Fibroblast of upper back skin (primary cell): Measurements from ENCODE around the gene KIR3DL3.
"Not testable (repeated sequence)": the region's sequence is repeated elsewhere in the genome, so short reads cannot be mapped to it uniquely, and the experiment has no call there.

Source experiments
- DNase-seq: peaks from one replicate; pipeline ENCODE4 v3.0.0-alpha.2; 2013

Gene KIR3DL3

DNA sequence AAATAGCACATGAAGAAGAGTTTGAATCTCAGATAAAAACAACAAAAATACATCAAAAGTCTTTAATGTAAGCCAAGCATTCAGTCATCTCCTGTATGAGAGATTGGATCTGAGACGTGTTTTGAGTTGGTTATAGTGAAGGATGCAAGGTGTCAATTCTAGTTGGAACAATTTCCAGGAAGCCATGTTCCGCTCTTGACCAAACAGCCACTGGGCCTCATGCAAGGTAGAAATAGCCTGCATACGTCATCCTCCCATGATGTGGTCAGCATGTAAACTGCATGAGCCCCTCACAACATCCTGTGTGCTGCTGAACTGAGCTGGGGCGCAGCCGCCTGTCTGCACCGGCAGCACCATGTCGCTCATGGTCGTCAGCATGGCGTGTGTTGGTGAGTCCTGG, at the start of gene KIR3DL3:
Gene KIR3DL3, plus strand, starts transcription at position 301 of the 400 bp plus-strand sequence. Its CDS starts 55 bp downstream, at position 356.
- DNase-seq = no peak

GRCh38 chr19:54676210-54676834, 47.9 kb upstream of the KIR3DL3 start:
- peak; percentile 18 for DNase-seq

DNA sequence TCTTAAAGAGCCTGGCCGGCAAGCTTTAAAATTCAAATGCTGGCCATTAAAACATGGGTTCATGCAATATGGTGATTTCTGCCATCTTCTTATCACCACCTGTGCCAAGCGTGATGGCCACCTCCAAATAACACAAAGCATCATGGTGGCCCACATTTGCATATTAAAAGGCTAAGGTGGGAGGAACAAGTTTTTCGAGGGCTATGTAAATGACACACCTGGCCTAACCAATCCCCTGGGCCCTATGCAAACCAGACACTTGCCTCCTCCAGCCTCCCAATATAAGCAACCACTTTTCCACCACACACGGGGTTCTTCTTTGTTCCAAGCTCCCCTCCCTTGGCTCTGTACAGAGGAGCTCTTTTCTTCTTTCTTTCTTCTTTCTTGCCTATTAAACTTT, 47.0 kb upstream of the KIR3DL3 start:
- DNase-seq = no peak

- not testable (repeated sequence) for DNase-seq
These were observed 42.6 kb upstream of the KIR3DL3 start for GRCh38 chr19:54681596-54681995.

- no peak for DNase-seq
These were observed 41.9 kb upstream of the KIR3DL3 start for GRCh38 chr19:54682306-54682856.

- DNase-seq = no peak
These were observed 39.7 kb upstream of the KIR3DL3 start for GRCh38 chr19:54684527-54684926.

GRCh38 chr19:54691582-54692297, 32.5 kb upstream of the KIR3DL3 start:
- no peak for DNase-seq

- DNase-seq = no peak
These were observed 32.0 kb upstream of the KIR3DL3 start for GRCh38 chr19:54692298-54692615.

DNA sequence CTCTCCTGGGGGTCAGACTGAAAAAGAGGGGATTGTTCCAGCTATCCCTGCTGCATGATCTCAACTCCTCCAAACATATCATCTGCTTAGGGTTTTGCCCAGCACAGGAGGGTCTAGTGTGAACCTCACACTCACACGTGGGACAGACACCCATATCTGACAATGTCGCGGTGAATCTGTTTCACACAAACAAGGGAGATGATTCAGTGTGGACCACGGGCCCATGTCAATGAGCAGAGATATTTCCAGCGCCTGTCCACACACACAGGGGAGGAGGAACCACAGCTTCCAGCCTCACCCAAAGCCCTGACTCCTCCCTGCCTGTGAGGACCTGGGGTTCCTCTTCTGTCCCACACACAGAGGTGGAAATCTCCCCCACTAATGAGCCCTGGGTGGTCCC, 29.6 kb upstream of the KIR3DL3 start:
- DNase-seq = no peak

GRCh38 chr19:54696117-54696548, 28.1 kb upstream of the KIR3DL3 start:
- no peak for DNase-seq

DNA sequence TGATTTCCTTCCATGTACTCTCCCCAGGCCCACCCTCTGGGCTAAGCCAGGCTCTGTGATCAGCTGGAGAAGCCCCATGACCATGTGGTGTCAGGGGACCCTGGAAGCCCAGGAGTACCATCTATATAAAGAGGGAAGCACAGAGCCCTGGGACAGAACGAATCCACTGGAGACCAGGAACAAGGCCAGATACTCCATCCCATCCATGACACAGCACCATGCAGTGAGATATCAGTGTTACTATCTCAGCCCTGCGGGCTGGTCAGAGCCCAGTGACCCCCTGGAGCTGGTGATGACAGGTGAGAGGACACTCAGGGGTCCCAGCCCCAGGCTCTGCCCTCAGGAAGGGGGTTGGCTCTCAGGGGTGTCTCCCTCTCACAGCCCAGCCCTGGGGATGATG, 27.5 kb upstream of the KIR3DL3 start:
- no peak for DNase-seq

DNA sequence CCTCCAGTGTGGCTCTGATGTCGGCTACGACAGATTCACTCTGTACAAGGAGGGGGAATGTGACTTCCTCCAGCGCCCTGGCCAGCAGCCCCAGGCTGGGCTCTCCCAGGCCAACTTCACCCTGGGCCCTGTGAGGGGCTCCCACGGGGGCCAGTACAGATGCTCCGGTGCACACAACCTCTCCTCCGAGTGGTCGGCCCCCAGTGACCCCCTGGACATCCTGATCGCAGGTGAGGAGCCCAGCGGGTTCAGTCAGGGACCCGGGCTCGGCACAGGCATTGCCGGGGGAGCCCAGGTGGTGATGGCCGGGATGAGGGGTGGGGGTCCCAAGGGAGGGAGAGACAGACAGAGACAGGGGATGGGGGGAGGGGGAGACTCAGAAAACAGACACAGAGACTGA, 26.5 kb upstream of the KIR3DL3 start:
- DNase-seq = not testable (repeated sequence)

DNA sequence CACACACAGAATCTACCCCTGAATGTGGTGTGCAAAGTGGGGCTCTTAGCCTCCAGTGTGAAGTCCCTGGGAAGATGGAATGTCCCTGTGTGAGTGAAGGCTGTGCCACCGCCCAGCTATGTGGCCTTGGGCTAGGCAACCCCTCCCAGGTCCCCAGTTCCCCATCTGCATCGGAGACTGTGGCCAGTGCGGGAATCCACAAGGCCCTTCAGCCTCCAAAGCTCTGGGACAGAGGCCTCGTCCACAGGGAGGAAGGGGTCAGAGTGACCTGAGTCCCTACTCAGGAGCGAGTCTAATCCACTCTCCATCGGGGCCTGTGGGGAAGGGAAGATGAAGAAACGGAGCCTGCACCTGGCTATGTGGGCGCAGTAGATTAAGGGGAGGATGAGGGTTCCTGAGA, 19.3 kb upstream of the KIR3DL3 start:
- DNase-seq = no peak

- DNase-seq = no peak
These were observed 16.3 kb upstream of the KIR3DL3 start for GRCh38 chr19:54707962-54708361.

GRCh38 chr19:54708781-54709180, 15.5 kb upstream of the KIR3DL3 start:
- no peak for DNase-seq

DNA sequence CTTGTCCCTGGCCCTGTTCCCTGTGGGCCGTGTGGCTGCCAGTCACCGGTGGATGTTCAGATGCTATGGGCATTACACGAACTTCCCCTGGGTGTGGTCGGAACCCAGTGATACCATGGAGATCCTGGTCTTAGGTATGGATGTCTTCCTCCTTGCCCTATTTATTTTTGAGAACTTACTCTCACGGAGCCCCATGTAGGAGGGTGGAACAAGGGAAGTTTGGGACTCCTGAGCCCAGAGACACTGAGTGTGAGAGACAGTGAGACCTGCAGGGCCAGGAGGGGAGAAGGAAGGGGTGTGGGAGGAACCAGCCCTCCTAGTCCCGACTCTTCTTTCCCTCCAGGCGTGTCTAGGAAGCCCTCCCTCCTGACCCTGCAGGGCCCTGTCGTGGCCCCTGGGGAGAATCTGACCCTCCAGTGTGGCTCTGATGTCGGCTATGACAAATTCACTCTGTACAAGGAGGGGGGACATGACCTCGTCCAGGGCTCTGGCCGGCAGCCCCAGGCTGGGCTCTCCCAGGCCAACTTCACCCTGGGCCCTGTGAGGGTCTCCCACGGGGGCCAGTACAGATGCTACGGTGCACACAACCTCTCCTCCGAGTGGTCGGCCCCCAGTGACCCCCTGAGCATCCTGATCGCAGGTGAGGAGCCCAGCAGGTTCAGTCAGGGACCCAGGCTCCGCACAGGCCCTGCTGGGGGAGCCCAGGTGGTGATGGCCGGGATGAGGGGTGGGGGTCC, 14.9 kb upstream of the KIR3DL3 start:
- no peak for DNase-seq

DNA sequence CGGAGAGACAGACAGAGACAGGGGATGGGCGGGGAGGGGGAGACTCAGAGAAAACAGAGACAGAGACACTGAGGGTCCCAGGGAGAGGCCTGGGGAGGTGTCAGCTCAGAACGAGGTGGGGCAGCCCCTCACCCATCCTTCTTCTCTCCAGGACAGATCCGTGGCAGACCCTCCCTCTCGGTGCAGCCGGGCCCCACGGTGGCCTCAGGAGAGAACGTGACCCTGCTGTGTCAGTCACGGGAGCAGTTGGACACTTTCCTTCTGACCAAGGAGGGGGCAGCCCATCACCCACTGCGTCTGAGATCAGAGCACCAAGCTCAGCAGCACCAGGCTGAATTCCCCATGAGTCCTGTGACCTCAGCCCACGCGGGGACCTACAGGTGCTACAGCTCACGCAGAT, 14.3 kb upstream of the KIR3DL3 start:
- not testable (repeated sequence) for DNase-seq

DNA sequence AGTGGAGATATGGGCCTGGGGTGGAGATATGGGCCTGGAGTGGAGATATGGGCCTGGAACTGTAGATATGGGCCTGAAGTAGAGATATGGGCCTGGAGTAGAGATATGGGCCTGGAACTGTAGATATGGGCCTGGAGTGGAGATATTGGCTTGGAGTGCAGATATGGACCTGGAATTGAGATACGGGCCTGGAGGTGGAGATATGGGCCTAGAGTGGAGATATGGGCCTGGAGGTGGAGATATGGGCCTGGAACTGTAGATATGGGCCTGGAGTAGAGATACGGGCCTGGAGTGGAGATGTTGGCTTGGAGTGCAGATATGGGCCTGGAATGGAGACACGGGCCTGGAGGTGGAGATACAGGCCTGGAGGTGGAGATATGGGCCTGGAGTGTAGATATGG, 402 bp downstream of the KIR3DL3 start:
- no peak for DNase-seq

DNA sequence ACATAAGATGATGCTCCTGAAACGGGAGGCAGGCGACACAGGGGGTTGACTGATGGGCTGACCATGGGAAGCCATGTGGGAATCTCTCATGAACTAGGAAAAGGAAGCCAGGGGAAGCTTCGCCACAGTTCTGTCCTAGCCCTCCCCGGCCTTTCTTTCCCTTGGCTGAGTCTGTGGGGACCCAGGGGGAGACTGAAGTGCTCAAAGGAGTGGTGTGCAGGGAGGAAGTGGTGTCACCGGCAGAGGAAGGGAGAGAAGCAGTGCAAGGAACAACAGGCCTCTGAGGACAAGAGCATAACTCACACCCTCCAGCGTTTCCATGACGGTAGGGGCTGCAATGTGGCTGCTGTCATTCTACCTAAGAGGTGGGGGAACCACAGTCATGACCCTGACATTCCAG, 1.1 kb downstream of the KIR3DL3 start:
- no peak for DNase-seq

- no peak for DNase-seq
These were observed 3.3 kb downstream of the KIR3DL3 start for GRCh38 chr19:54727562-54727961.

DNA sequence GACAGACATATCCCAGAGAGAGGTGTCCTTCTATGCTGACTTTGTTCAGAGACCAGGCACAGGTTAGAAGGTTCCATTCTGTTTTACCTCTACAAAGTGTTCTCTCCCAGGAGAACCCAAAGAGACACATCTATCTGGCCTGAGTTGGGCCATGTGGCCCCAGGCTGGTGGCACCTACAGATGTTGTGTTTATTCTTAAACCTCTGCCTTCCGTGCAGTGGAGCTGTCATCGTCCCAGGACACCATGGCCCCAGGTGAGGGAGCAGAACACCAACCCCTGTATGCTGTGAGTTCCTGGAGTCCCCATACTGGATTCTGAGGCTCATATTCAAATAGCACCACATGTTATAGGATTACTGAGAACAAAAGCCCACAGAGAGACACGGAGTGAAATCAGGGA, 3.9 kb downstream of the KIR3DL3 start:
- DNase-seq = no peak

DNA sequence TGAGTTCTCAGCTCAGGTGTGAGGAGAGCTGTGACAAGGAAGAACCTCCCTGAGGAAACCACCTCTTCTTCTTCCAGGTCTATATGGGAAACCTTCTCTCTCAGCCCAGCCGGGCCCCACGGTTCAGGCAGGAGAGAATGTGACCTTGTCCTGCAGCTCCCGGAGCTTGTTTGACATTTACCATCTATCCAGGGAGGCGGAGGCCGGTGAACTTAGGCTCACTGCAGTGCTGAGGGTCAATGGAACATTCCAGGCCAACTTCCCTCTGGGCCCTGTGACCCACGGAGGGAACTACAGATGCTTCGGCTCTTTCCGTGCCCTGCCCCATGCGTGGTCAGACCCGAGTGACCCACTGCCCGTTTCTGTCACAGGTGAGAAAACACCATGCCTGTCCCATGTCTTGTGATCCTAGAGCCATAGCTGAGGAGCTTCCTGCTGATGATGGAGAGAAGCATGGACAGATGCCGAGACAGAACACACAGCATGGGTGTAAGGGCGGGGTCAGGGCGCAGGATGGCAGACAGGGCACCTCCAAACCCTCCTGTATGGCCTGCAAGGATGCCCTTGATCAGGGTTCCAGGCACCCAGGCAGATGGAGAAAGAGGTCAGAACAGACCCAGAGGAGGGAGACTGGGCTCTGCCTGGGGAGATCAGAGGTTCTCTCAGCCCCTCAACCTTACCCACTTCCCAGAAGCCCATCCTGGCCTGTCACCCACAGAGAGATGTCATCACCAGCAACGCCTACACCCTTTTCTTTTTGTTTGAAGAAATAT, 5.4 kb downstream of the KIR3DL3 start:
- DNase-seq = no peak

GRCh38 chr19:54731191-54731590, 6.9 kb downstream of the KIR3DL3 start:
- no peak for DNase-seq
